Liver (tissue), 3 donors: ENCODE data around the gene MAPRE3.

Experiments
- ATF3 ChIP-seq: IDR thresholded peaks from 2 replicates; pipeline ENCODE4 v1.6.1; 2016; ENCODE audit warnings: antibody characterized with exemption
- CTCF ChIP-seq: fragments of 150-350 bp; IDR thresholded peaks from 2 replicates; pipeline ENCODE4 v1.5.1; 2017; ENCODE audit warnings: improper control_type of control experiment, low read depth, low read length; ENCODE audit not compliant: missing input control
- FOXA1 ChIP-seq: IDR thresholded peaks from 2 replicates; pipeline ENCODE4 v1.6.1; 2016; ENCODE audit warnings: antibody characterized with exemption
- HNF4A ChIP-seq, 2 donors: conservative IDR thresholded peaks; 2 replicates each; pipeline ENCODE4 v1.6.1; 2016; ENCODE audit warnings: antibody characterized with exemption in 2 of 2, mild to moderate bottlenecking in 2 of 2
- JUND ChIP-seq, 2 donors: IDR thresholded peaks; 2 replicates each; pipeline ENCODE4 v1.6.1; 2016; ENCODE audit warnings: antibody characterized with exemption in 2 of 2
- RAD21 ChIP-seq, 2 donors: IDR thresholded peaks; 2 replicates each; pipeline ENCODE4 v1.6.1; 2016; ENCODE audit warnings: antibody characterized with exemption in 2 of 2, mild to moderate bottlenecking in 2 of 2
- REST ChIP-seq: IDR thresholded peaks from 2 replicates; pipeline ENCODE4 v1.6.1; 2016; ENCODE audit warnings: antibody characterized with exemption, mild to moderate bottlenecking
- YY1 ChIP-seq: IDR thresholded peaks from 2 replicates; pipeline ENCODE4 v1.6.1; 2016; ENCODE audit warnings: antibody characterized with exemption, mild to moderate bottlenecking
- ZBTB33 ChIP-seq: IDR thresholded peaks from 2 replicates; pipeline ENCODE4 v1.6.1; 2016; ENCODE audit warnings: antibody characterized with exemption
- donor health status: healthy.
- donor health status: healthy.

- TF ChIP-seq CTCF (no peak), RAD21 (IDR thresholded peaks at IDR 0.05) (no peak), JUND (IDR thresholded peaks at IDR 0.05) (no peak), ZBTB33 (no peak), REST (no peak), ATF3 (no peak), FOXA1 (no peak), YY1 (no peak), HNF4A (conservative IDR thresholded peaks at IDR 0.05) (no peak)
Observed at GRCh38 chr2:26921323-26921722, 49.1 kb upstream of the MAPRE3 start.
